Measurements from ENCODE around the gene CD9. TPM values are rescaled to one million over a fixed set of nuclear protein-coding genes. Genes with fewer than 3 reads are reported as not detected.

CD9 gene
- total RNA-seq, 4 donors from 2014 or later, result 48.6 to 337 (median 129) TPM

DNA sequence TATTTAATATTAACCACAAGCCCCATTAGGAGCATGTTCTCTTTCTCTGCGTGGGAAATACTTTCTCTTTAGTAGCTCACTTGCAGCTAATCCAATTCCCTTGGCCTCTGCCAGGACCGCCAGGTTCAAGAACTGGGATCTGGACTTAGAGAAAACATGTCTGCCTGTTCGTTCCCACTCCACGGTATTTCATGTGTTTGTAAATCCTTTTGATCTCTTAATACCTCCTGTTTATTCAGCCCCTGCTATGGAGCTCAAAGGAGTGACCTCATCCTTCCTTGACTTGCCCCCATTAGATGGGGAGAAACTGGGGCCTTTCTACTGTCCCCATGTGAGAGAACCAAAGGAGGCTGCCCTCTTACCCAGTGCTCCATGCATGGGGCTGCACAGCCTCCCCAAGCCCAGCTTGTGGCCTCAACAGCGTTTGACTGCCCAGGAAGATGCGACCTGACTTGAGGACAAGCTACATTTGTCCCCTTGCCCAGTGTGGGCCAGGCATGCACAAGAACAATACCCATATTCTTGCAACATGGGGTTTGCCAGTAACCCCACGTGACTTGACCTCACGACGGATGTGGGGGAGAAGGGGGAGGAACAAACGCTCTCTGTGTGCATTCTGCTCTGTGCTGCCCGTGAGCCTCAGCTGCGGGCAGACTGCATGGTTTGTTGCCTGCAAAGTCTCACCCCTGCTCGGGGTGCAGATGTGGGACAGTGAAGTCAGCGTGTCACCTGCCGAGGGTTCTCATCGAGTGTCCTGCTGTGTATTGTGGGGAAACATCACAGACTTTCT, 30.3 kb downstream of the CD9 start:
- TF ChIP-seq, protein P1, sequence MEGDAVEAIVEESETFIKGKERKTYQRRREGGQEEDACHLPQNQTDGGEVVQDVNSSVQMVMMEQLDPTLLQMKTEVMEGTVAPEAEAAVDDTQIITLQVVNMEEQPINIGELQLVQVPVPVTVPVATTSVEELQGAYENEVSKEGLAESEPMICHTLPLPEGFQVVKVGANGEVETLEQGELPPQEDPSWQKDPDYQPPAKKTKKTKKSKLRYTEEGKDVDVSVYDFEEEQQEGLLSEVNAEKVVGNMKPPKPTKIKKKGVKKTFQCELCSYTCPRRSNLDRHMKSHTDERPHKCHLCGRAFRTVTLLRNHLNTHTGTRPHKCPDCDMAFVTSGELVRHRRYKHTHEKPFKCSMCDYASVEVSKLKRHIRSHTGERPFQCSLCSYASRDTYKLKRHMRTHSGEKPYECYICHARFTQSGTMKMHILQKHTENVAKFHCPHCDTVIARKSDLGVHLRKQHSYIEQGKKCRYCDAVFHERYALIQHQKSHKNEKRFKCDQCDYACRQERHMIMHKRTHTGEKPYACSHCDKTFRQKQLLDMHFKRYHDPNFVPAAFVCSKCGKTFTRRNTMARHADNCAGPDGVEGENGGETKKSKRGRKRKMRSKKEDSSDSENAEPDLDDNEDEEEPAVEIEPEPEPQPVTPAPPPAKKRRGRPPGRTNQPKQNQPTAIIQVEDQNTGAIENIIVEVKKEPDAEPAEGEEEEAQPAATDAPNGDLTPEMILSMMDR (IDR thresholded peaks at IDR 0.05; ENCODE audit: low read depth), result no peak

- TF ChIP-seq, protein P1 (IDR thresholded peaks at IDR 0.05; ENCODE audit: low read depth), result no peak
Observed at GRCh38 chr12:6231359-6232268, 31.4 kb downstream of the CD9 start.

DNA sequence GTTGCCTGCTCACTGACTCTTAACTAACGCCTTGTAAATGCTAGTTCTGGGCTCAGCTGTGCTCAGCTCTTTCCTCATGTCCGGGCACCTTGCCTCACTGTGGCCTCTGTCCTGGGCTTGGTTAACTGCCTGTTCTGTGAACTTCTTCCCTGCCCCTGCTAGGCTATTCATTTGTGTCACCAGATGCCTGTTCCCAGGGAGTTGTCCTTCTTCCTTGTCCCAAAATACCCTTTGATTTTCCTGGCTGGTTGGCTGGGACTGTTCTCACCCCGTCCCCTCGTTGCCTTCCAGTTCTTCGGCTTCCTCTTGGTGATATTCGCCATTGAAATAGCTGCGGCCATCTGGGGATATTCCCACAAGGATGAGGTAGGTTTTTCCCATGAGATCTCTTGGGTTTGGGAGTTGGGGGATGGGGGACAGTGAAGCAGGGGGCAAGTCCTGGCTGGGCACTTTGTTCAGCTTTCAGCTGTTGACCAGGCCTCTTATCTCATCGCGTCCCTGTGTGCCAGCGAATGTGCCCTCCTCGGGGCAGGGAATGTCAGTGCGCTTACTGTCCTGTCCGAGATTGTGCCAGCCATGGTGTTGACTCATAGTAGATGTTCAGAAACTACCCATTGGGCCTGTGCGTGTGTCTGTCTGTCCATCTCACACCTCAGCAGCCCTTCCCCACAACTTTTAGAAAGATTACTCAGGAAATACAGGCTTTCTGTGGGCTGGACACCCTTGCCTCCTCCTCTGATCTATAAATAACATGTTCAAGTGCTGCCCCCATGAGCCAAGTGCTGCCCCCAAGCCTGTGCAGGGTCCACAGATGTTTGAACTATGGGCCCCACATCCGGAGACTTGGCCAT, 33.1 kb downstream of the CD9 start:
- TF ChIP-seq, protein P1 (IDR thresholded peaks at IDR 0.05; ENCODE audit: low read depth), result no peak

DNA sequence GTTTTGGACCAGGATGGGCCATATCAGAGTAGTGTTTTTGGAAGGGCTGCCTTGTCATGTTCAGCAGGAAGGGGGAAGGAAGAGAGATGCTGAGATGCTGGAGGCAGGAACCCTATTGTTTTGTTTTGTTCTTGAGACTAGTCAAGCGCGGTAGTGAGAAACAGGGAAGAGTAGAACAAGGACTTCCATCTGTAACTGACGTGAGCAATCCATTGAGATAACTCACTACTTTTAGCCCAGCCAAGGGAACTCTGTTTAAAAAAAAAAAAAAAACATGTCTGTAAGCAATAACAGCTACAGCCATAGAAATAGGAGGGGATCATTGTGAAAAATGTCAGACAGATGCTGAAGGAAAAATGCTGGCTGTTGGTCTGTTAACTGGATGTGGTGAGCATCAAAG, 34.0 kb downstream of the CD9 start:
- TF ChIP-seq, protein P1 (IDR thresholded peaks at IDR 0.05; ENCODE audit: low read depth), result no peak

DNA sequence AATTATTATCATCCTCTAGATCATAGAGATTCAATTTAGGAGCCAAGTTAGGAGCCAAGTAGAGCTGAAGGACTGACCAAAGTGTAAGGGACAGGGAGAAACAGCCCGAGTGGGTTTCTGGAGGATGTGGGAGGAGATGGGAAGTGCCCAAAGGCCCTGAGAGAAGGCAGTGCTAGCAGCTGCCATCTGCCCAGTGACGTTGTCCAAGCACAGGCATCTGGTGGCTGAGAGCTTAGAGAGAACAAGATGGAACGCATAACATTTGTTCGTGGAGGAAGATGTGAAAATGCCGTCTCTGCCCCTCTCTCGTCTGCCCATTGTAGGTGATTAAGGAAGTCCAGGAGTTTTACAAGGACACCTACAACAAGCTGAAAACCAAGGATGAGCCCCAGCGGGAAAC, 34.7 kb downstream of the CD9 start:
- TF ChIP-seq, protein P1 (IDR thresholded peaks at IDR 0.05; ENCODE audit: low read depth), result no peak

DNA sequence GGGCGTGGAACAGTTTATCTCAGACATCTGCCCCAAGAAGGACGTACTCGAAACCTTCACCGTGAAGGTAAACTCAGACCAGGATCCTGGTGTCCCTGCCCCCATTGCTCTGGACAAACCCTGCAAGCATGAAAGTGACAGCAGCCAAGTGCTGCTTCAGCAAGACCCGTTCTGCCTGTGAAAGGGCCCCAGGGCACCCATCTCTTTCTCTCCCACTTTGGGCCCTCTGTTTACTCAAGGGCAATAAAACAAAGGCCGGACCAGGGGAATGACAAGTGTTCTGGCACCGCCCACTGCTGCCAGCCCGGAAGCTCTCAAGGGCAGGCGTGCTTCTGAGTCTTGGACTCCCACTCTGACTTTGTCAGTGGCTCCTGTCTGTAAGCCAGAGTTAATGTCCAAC, 35.3 kb downstream of the CD9 start:
- TF ChIP-seq, protein P1 (IDR thresholded peaks at IDR 0.05; ENCODE audit: low read depth), result no peak

Data from subcutaneous adipose tissue (tissue), 4 donors.